Central memory CD8-positive, alpha-beta T cell (primary cell): ENCODE measurements around the gene PHF23.
"Not testable (repeated sequence)": the region's sequence is repeated elsewhere in the genome, so short reads cannot be mapped to it uniquely, and the experiment has no call there.

Source experiments
- ATAC-seq: fragments of 150-1000 bp; cut with Tn5 transposase; replicated peaks from 2 replicates; pipeline ENCODE4 v1.10.0; 2022; ENCODE audit warnings: mild to moderate bottlenecking, moderate FRiP score, moderate number of reproducible peaks; ENCODE audit not compliant: poor library complexity, severe bottlenecking; ENCODE audit errors: extremely low read depth
- DNase-seq, 2 donors: peaks; one replicate each; pipeline ENCODE4 v3.0.0; 2021; ENCODE audit warnings: low spot score in 2 of 2
- H3K27ac Mint-ChIP-seq: one replicate; pipeline ENCODE4 v1.8.0; 2022; ENCODE audit warnings: low read depth, mild to moderate bottlenecking, moderate library complexity, mixed read lengths
- H3K27me3 Mint-ChIP-seq: one replicate; pipeline ENCODE4 v1.8.0; 2022; ENCODE audit warnings: mixed read lengths
- H3K36me3 Mint-ChIP-seq: one replicate; pipeline ENCODE4 v1.8.0; 2022; ENCODE audit warnings: mild to moderate bottlenecking, moderate library complexity, mixed read lengths; ENCODE audit not compliant: insufficient read depth
- H3K4me1 Mint-ChIP-seq: one replicate; pipeline ENCODE4 v1.8.0; 2022; ENCODE audit warnings: mixed read lengths
- H3K4me3 Mint-ChIP-seq: one replicate; pipeline ENCODE4 v1.8.0; 2022; ENCODE audit warnings: mild to moderate bottlenecking, moderate library complexity, mixed read lengths
- H3K9me3 Mint-ChIP-seq: one replicate; pipeline ENCODE4 v1.8.0; 2022; ENCODE audit warnings: mixed read lengths

Gene PHF23

DNA sequence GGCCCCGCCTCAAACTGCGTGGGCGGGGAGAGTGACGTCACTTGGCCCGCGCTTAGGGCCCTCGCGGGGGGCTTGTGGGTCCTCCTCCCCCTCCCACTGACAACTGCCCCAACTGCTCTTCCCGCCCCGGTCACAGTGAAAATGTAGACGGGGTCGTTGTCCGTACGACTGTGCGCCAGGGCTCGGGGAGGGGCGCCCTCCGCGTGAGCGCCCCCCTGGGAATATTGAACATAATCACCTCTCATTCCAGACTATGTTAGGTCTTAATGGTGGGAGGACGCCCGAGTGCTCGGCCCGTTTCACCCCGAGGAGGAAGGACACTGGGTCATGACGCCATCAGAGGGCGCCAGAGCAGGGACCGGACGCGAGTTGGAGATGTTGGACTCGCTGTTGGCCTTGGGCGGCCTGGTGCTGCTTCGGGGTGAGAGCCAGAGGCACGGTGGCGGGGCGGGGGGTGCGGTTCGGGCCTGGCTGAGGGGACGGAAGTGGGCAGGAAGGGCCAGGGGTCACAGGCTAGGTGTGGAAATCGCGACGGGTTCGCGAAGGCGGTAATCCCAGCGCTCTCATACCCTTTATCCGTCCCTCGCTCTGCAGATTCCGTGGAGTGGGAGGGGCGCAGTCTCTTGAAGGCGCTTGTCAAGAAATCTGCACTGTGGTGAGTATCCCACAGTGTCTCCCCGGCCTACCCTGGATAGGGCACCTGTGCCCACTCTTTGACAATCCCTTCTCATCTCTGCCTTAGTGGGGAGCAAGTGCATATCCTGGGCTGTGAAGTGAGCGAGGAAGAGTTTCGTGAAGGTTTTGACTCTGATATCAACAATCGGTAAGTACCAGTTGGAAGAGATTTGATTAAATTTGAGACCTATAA, 13.2 kb upstream of the PHF23 start, which contains the start of gene ELP5:
ELP5 (plus strand) TSS at position 40 of the 868 bp plus-strand sequence; CDS start at position 376, 336 bp downstream.
- Mint-ChIP-seq H3K36me3 (peaks cover 50% of the 10 kb centered on the region), H3K27ac (peak within 1 kb of the TSS; percentile 93), H3K4me3 (peak within 1 kb of the TSS; percentile 93), H3K27me3 (no peaks in the 10 kb centered on the region), H3K9me3 (no peaks in the 10 kb centered on the region), H3K4me1 (peaks cover 46% of the 10 kb centered on the region)
- DNase-seq = peak; percentile 80 to 83
- peak; percentile 57 for ATAC-seq

DNA sequence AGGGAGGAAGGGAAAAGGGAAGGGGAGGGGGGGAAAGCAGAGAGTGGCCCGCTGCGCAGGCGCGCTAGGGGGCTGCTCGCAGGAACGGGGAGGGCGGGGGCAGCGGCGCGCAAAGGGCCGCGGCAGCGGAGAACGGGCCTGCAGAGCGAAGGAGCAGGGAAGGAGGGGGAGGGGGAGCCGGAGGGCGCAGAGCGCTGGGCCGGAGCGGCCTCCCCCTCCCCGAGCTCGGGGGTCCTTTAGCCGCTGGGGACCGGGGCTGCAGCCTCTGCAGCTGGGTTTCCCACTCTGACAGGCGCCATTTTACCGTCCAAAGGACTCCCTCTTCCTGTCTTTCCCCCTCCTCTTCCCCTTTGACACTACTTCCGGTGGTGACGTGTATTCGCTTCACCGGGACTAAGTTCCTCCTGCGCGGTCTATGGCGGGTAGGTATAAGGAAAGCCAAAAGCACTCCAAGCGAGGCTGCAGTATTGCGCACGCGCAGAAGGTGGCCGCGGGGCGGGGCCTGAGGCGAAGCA, 12.5 kb upstream of the PHF23 start, which contains the start of gene CTDNEP1:
CTDNEP1 (minus strand) TSS at position 74 of the 515 bp plus-strand sequence. CDS start 438 bp downstream, outside the sequence.
- Mint-ChIP-seq H3K36me3 (peaks cover 49% of the 10 kb centered on the region), H3K27ac (peak within 1 kb of the TSS; percentile 93), H3K4me1 (peaks cover 48% of the 10 kb centered on the region), H3K4me3 (peak within 1 kb of the TSS; percentile 93), H3K27me3 (no peaks in the 10 kb centered on the region), H3K9me3 (no peaks in the 10 kb centered on the region)
- DNase-seq (peak; percentile 96 to 98), ATAC-seq (peak; percentile 96)

DNA sequence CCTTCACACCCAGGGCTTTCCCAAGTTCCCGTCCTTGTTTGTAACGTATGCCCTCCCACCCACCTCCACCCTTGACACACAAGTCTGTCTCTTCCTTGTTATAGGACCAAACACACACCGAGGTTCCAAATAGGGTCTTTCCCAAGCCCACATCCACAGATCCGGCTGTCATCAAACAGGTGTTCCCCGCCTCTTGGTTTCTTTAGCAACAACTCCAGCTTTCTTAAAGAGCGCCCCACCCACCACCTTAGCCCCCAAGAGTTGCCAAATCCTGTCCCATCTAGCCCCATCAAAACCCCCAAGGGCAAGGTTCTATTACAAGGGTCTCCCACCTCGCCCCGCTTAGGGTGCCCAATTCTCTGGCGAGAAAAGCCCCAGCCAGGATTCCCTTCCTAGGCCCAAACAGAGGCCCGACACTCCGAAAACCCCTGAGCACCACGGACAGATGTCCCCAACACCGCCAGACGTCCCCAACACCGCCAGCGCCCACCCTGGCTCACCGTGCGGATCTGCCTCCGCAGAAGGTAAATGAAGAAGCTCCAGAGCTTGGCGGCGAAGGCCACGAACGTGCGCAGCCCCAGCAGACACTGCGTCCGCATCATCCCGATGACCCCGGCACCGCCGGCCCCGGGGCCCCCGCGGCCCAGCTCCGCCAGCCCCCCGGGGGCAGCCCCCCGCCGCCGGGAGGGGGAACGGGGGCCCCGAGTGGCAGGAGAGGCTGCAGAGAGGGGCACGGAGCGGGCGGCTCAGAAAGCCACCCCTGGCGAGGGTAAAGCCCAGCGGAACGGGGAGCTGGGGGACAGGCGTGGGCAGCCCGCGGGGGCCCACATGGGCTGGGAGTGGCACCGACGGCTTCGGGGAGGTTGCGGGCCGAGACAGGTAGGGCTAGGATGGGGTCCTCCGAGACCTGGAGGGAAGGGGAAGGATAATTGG, 11.7 kb upstream of the PHF23 start:
- Mint-ChIP-seq H3K27ac (peak overlapping the region; percentile 93), H3K36me3 (peaks cover 48% of the 10 kb centered on the region), H3K4me1 (peaks cover 55% of the 10 kb centered on the region), H3K27me3 (no peaks in the 10 kb centered on the region), H3K4me3 (peak overlapping the region; percentile 93), H3K9me3 (no peaks in the 10 kb centered on the region)
- ATAC-seq (peak; percentile 10), DNase-seq (no peak)

DNA sequence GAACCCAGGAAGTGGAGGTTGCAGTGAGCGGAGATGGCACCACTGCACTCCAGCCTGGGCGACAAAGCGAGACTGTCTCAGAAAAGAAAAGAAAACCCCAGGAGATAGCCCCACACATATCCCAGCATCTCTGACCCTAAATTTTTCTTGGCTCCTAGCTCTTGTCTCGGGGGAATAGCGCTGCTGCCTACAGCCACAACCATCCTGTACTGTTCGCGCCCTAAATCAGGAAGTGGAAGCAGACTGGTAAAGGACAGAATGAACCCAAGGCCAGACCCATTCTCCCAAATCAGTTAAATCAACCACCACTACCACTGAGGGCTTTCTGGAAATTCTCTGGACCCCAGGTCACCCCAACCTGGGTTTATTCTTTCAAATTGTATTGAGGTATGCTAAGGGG, 10.6 kb upstream of the PHF23 start:
- Mint-ChIP-seq H3K9me3 (no peaks in the 10 kb centered on the region), H3K4me3 (peak overlapping the region; percentile 93), H3K36me3 (peaks cover 46% of the 10 kb centered on the region), H3K27ac (peak overlapping the region; percentile 93), H3K4me1 (peaks cover 55% of the 10 kb centered on the region), H3K27me3 (no peaks in the 10 kb centered on the region)
- ATAC-seq (no peak), DNase-seq (no peak)

DNA sequence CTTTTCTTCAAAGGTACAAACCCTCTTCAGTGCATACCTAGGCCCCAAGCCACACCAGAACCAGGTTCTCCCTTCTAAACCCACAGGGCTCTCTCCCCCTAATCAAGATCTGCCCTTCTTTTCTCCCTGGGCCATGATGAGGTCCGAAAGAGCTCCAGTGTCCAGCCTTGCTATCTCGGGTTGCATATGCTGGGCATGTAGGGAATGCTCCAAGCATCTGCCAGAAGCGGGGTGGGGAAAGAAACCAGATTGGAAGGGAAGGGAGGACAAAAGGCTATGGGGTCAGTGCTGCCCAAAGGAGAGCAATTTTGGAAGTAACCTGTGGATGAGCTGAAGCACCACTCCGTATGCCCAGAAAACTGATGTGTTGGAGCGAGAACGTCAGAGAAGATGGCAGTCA, 10.0 kb upstream of the PHF23 start:
- no peak for DNase-seq
- no peaks in the 10 kb centered on the region for H3K9me3 Mint-ChIP-seq
- peak overlapping the region; percentile 41 for H3K27ac Mint-ChIP-seq
- H3K4me1 Mint-ChIP-seq = peaks cover 52% of the 10 kb centered on the region
- ATAC-seq = no peak
- H3K4me3 Mint-ChIP-seq = peak overlapping the region; percentile 46
- H3K27me3 Mint-ChIP-seq = no peaks in the 10 kb centered on the region
- H3K36me3 Mint-ChIP-seq = peaks cover 46% of the 10 kb centered on the region

DNA sequence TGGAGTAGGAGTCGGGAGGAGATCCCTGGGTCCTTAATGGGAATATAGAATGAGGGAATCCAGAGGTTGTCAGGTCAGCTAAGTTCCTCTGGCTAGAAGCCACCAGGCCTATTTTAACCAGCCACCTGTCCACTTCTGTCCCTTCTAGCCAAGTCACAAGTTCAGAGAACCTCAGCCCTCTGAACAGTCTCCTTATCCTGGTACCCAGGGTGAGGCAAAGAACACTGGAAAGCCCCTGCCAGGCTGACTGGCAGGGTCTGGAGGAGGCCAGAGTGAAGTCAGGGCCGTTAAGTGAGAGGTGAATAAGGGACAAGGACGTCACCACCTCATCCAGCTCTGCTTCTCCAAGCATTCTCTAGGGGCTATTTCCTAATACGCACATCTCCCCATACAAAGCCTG, 9.5 kb upstream of the PHF23 start:
- no peaks in the 10 kb centered on the region for H3K27me3 Mint-ChIP-seq
- H3K9me3 Mint-ChIP-seq = no peaks in the 10 kb centered on the region
- H3K4me1 Mint-ChIP-seq = peaks cover 52% of the 10 kb centered on the region
- H3K27ac Mint-ChIP-seq = peak overlapping the region; percentile 41
- DNase-seq (no peak), ATAC-seq (no peak)
- peaks cover 46% of the 10 kb centered on the region for H3K36me3 Mint-ChIP-seq
- peak overlapping the region; percentile 46 for H3K4me3 Mint-ChIP-seq

DNA sequence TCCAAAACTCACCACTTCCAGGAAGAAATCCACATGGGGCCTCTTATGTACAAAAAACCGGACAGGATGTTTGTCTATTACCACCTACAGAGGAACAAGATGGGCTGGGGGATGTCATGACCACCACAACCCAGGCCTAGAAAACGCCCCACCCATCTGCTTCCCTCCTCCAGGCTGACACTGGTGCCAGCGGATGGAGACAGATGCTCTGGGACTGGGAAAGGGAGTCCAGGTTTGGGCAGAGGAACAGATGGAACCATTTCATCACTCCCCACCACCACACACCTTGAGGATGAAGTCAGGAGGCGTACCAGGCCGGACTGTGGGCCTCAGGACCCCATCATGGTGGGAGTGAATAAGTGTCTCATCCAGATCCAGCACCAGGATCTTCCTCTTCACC, 7.5 kb upstream of the PHF23 start:
- DNase-seq (no peak), ATAC-seq (no peak)
- Mint-ChIP-seq H3K4me3 (no peak overlapping the region), H3K4me1 (peaks cover 55% of the 10 kb centered on the region), H3K27me3 (no peaks in the 10 kb centered on the region), H3K27ac (no peak overlapping the region), H3K36me3 (peaks cover 44% of the 10 kb centered on the region), H3K9me3 (no peaks in the 10 kb centered on the region)

DNA sequence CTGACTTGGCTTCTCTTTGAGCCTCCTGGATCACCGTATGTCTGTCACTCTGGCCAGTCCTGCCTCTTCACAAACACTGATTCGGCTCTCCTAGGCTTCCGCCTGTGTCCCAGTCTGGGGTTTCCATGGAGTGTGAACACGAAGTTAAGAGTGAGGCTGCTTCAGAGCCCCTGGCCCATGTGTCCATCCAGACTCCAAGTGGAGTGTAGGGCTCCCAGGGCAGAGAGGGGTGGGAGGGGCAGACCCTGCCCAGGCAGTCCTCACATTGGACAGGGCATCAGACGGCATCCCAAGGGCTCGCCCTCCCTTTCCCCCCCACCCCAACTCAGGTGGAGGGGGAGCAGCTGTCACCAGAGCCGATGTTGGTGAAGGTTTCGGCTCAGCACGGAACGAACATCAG, 4.6 kb upstream of the PHF23 start:
- H3K9me3 Mint-ChIP-seq, H3K27me3 Mint-ChIP-seq, H3K27ac Mint-ChIP-seq, DNase-seq, ATAC-seq: not testable (repeated sequence)
- Mint-ChIP-seq H3K36me3 (peaks cover 54% of the 10 kb centered on the region), H3K4me3 (peak overlapping the region; percentile 98), H3K4me1 (peaks cover 56% of the 10 kb centered on the region)

DNA sequence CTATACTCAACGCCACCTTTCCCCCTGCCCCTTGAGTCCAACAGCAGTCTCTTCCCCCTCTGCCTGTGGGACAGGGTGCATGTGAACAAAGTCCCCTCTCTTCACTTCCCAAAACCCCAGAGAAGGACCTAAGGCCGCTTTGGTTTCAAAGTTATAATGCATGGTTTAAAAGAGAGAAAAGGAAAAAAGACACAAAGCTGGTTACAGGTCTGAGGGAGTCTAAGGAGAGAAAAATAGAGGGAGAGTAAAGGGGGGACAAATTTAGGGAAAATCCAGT, 4.1 kb upstream of the PHF23 start:
- H3K4me1 Mint-ChIP-seq = peaks cover 52% of the 10 kb centered on the region
- peak overlapping the region; percentile 98 for H3K4me3 Mint-ChIP-seq
- H3K9me3 Mint-ChIP-seq = no peaks in the 10 kb centered on the region
- no peak for ATAC-seq
- no peak for DNase-seq
- H3K27me3 Mint-ChIP-seq = no peaks in the 10 kb centered on the region
- H3K36me3 Mint-ChIP-seq = peaks cover 54% of the 10 kb centered on the region
- H3K27ac Mint-ChIP-seq = peak overlapping the region; percentile 90

DNA sequence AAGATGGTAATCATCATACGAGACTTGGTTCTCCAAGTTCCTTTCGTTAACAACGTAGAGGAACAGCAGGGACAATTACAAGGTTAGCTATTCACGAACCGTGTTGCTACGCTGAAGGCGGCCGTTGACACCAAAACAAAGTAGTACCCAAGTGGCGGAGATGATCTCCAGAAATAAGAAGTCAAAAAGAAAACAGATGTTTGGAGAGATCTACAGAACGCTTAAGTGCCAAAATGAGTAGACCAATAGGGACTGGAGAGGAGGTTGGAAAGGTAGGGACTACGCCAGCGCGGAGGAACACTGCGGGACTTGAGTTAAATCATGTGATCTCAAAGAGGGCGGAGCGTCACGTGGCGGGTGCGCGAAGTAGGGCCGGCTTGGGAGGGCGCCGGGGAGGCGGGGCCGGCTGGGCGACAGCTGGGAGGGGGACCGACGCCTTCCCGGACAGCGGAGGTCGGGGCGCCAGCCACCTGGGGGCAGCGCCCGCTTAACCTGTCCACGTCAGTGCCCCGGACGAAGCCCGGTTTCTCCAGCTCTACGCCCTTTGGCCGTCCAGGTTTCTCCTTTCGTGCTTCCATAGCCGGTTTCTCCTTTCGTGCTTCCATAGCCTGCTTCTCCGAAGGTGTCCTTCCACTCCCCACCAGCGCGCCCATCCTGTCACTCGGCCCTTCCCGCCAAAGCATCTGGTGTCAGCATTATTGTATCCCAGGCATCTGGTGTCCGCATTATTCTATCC, 3.6 kb upstream of the PHF23 start:
- peak; percentile 44 for ATAC-seq
- DNase-seq = peak; percentile 92 to 93
- peaks cover 54% of the 10 kb centered on the region for H3K36me3 Mint-ChIP-seq
- peak overlapping the region; percentile 98 for H3K4me3 Mint-ChIP-seq
- no peaks in the 10 kb centered on the region for H3K27me3 Mint-ChIP-seq
- peaks cover 50% of the 10 kb centered on the region for H3K4me1 Mint-ChIP-seq
- peak overlapping the region; percentile 90 for H3K27ac Mint-ChIP-seq
- no peaks in the 10 kb centered on the region for H3K9me3 Mint-ChIP-seq

DNA sequence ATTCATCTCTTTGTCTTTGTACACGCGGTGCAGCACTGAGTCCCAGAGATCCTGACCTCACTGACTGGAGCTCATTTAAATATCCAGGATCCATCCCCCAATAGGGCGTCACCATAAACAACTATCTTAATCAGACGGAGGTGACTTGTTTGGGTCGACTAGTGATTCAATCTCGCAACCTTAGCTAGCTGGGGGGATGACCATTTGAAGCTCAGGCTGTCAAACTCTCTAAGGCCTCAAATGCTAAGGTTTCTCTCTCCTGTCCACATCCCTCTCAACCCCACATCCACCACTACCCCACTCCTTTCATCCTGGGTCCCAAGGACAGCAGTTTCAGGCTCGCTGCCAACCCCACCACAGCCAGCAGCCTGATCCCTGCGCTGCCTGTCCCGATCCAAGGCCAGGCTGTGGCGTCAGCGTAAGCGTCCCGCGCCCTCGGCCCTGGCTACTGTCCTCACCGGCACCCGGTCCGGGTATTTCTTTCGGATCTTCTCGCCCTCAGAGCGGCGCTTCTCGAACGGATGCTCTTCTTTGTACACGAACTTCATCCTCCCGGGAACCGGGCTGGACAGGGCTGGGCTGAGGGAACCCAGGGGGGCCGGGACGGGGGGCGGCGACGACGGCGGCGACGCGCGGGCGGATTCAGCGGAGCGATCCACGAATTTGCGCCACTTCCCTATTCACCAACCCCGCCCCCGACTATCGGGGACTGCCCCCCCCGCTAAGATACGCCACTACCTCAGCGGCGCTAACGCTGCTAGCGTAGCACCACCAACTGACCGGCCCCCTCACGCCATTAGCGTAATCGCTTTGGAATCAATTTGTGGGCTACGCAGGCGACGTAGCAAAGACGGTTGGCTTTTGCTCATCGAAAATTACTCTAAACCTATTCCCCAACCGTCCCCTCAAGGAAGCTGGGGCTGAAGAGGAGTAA, 2.8 kb upstream of the PHF23 start, which contains the start of gene GABARAP:
GABARAP (minus strand) TSS at position 667 of the 934 bp plus-strand sequence; CDS start at position 548, 119 bp downstream.
- H3K9me3 Mint-ChIP-seq = no peaks in the 10 kb centered on the region
- peak within 1 kb of the TSS; percentile 90 for H3K27ac Mint-ChIP-seq
- no peaks in the 10 kb centered on the region for H3K27me3 Mint-ChIP-seq
- H3K36me3 Mint-ChIP-seq = peaks cover 52% of the 10 kb centered on the region
- peaks cover 56% of the 10 kb centered on the region for H3K4me1 Mint-ChIP-seq
- ATAC-seq (peak; percentile 34), DNase-seq (peak; percentile 90 to 96)
- H3K4me3 Mint-ChIP-seq = peak within 1 kb of the TSS; percentile 98
